NCI-H460 (cell line): ENCODE results near the gene MATCAP1. TPM values are rescaled to one million over a fixed set of nuclear protein-coding genes. Genes with fewer than 3 reads are reported as not detected.

Source experiments
- DNase-seq: peaks from one replicate; pipeline ENCODE4 v3.0.0-alpha.2; 2016; ENCODE audit warnings: low read depth; ENCODE audit errors: extremely low read depth
- total RNA-seq: library from RNA; depleted of rRNA; stranded (reverse); fragments of >200 nt; shearing (Covaris generic); gene quantifications from 2 replicates; pipeline ENCODE4 v1.2.3, GENCODE V29; 2014

The MATCAP1 gene
- total RNA-seq, 1 experiment from 2014 or later: 10.8 TPM

DNA sequence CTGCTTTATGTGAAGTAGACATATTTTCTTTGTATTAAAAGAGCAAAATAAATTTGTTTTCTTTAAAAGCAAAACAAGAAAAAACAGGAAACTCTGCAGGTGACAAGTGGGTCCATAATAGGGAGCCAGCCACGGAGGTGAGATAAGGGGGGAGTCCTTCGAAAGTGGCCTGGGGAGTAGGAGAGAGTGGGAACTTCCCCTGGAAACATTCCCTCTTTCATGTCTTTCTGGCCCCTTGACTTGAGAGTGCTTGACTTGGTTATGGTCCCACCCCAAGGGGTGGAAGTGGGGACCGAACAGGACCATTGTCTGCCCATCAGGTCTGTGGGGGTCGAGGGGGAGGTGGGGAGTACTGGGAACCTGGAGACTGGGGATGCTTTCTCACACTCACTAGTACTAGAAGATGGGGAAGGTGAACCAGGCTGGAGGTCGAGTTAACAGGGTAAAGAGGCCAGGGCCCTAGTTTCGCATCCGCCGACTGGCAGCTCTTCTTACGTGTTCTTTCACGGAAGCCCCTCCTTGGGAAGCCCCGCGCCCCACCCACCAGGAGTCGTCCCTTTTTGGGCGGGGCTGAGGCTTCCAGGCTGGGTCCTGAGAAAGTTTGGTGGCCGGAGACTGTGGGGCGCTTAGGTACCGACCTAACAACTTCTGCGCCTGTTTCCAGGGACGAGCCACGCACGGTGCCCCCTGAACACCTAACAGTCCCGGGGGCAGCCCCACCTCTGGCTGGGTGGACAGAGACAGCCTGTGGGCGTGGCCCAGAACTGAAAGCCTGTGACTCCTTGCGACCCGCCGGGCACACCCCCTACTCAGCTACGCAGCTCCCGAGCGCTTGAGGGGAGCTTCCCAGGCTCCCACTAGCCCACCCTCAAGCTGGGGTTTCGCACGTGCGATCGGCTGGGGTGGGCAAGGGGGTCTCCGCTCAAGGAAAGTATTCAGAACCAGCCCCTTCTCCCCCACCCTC is 24.8 kb downstream of the MATCAP1 start:
- no peak for DNase-seq

DNA sequence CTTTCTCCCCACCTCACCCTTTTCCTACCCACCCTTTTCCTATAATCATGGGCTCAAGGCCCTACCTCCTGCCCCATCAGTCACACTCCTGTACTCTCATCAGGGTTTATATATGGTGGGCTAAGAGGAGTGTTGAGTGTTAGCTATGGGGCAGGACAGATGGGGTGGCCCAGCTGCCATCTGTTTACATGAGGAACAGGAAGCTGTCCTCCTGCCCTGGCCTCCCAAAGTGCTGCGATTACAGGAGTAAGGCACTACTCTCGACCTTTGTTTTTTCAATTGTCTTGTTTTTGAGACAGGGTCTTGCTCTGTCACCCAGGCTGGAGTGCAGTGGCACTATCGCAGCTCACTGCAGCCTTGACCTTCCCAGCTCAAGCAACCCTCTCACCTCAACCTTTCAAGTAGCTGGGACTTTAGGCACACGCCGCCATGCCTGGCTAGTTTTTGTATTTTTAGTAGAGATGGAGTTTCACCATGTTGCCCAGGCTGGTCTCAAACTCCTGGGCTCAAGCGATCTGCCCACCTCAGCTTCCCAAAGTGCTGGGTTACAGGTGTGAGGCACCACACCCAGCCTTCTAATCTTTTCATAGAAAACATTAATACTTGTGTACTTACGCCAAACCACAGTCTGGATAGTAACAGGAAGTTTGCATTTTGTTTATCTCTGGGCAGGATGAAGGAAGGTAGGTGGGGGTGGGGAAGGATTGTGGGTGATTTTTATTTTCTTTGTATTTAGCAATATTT is 25.7 kb downstream of the MATCAP1 start:
- DNase-seq: no peak

- DNase-seq: no peak
These were observed 26.5 kb downstream of the MATCAP1 start for GRCh38 chr16:67157106-67157748.

GRCh38 chr16:67156143-67156844 is 27.5 kb downstream of the MATCAP1 start:
- no peak for DNase-seq

DNA sequence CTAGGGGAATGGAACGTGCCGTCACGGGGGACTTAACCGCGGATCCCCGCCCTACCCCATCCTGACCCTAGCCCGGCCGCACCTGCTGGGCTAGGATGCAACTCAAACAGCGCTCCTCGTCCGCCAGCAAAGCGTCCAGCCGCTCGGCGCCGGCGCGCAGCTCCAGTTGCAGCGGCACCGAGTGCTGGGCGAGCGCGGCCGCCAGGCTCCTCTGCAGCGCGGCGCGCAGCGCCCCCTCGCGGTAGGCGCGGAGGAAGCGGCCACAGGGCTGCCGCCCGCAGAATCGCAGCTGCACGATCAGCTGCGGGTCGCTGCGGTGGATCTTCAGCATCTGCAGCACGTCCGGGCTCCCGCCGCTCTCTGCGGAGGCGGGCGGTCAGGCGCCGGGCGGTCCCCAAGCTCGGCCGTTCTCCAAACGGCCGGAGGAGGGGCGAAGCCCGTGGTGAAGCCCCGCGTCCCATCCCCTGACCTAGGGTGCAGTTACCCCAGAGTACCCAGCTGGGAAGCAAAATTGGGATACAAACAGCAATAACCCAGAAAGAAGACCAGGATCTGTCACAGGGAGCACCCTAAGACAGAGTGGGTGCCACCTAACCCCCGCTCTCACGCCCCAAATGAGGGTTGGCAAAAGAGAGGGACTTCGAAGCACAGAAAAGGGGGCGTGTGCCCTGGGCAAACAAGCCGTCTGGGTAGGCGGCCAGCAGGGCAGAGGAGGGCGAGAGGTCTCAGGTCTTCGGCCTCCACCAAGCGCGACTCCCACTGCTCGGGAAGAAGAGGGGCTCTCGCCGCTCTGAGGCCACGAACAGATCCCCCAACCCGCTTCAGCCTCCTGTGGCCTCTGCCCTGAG is 28.2 kb downstream of the MATCAP1 start:
- no peak for DNase-seq

DNA sequence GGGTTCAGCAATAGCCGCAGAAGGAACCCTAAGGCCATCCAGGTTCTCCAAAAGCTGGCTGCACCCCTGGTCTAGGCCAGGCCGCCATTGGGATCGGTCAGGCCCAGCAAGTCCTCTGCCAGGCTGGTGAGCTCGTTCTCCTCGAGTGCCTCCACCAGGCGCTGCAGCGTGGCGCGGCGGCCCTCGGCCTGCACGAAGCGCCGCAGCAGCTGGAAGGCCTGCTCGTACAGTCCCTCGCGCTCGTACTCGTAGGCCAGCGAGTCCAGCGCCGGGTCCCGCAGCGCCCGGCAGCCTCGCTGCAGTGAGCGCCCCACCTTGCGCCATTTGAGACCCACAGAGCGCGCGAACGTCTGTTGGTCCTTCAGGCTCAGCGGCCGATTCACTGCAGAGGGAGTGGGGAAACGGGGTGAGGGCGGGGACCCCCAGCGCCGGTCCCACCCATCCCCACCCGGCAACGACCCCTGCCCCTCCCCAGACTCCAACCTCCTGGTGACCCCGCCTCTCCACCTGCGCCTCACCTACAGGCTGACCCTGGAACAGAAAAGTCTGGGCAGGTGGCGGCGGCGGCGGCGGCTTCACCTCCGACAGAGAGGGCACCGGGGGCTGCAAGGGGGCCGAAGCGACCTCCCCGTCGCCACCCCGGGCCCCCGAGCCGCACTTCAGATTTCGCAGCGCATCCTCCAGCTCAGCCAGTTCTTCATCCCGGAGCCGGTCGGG is 29.0 kb downstream of the MATCAP1 start:
- no peak for DNase-seq

- DNase-seq: no peak
These were observed 32.2 kb downstream of the MATCAP1 start for GRCh38 chr16:67151431-67152097.

DNA sequence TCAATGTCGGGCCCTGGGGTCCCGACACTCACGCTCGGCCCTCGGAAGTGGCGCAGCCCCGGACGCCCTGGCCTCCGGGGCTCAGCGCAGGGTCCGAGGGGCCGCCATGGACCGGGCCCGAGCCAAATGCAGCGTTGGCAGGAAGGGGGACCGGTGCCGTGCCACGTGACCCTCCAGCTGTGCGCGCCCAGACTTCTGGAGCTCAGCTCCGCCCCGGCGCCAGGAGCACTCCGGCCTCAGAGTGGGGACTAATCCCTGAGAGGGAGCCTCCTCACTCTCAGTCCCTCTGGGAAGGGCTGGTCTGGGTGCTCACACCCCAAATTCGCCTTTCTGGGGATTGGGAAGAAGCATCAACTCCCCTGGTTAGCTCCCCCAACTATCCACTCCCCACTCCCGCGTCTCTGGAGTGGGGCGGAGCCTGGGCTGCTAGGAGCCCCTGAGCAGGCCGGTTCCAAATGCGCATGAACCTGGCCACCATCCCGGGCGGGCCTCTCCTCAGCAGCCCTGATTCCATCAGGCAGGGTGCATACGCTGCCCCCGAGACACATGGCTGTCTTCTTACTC is 32.8 kb downstream of the MATCAP1 start, which contains the start of gene B3GNT9:
Gene B3GNT9, minus strand, starts transcription at position 166 of the 564 bp plus-strand sequence. CDS start 513 bp downstream, outside the sequence.
- DNase-seq: no peak

GRCh38 chr16:67150047-67150832 is 33.5 kb downstream of the MATCAP1 start:
- DNase-seq: no peak

GRCh38 chr16:67149276-67150046 is 34.3 kb downstream of the MATCAP1 start:
- DNase-seq: no peak

DNA sequence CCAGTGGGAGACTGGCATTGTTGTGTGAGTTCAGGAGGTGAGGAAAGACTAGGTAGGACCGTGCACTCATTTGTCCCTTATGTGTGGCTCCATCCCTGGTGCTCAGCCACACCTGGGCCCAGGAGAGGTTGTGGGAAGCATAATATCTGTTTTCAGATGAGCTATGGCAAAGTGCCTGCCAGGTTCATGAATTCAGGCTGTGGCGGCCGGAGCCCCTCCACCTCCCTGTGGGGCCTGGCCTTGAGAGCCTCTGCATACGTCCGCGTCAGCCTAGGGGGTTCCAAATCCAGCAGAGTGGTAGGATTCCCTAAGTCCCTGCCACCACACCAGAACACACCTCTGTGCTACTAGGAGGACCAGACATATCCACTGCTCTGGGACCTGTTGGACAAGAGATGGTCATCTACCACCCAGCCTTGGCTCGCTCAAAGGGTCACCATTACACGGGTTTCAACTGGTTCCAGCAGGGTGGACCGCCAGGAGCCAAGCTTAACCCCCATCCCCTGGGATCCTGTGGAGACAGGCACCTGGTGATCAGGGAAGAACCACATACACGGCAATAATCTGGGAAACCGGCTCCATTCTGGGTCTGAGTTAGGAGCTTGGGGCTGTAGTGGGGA is 35.0 kb downstream of the MATCAP1 start:
- no peak for DNase-seq

GRCh38 chr16:67148221-67148620 is 35.5 kb downstream of the MATCAP1 start:
- DNase-seq: no peak

DNA sequence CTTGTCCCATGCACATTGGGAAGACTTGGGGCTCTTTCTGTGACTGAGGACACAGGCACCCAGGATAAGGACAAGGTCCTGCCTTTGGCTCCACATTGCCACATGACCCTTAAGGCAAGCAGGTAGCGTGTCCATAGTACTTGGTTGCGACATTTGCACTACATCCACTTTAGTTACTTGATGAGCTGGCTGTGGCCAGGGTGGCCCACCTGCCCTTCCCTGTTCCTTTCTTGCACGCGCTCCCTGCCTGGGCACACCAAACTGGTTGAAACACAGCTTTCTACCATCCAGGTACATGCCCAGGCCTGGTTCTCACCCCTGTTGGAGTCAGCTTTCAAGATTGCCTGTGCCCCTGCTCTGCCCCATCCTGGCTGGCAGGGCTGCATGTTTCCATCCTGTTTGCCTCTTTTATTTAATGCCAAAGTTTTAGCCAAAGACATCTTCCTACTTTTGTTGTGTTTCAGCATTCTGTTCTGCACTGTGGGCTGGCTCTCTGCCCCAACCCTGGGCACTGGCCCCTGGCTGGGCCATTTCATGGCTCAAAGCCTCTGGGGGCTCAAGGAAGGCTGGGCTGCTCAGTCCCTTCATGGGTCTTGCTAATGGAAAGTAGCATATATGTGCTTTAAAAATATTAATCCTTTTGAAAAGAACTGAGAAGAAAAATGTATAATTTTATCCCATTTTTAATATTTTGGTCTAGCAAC is 36.2 kb downstream of the MATCAP1 start:
- DNase-seq: no peak

GRCh38 chr16:67146523-67147357 is 37.0 kb downstream of the MATCAP1 start:
- DNase-seq: no peak
